Hepatocyte (in vitro differentiated cells): ENCODE data around the gene MED29.
A peak's percentile ranks its signal among the peaks of the same experiment; 100 is the strongest.

Experiments
- EZH2 ChIP-seq: fragments of 200-600 bp; sonication (generic); IDR thresholded peaks from 2 replicates; pipeline ENCODE4 v1.6.1; 2016; ENCODE audit warnings: antibody characterized with exemption, mild to moderate bottlenecking, borderline replicate concordance
- EZH2phosphoT487 ChIP-seq: fragments of 200-600 bp; sonication (generic); IDR thresholded peaks from one replicate; pipeline ENCODE4 v1.6.1; 2018; ENCODE audit warnings: antibody characterized with exemption, mild to moderate bottlenecking, low read depth, moderate library complexity; ENCODE audit not compliant: unreplicated experiment, severe bottlenecking
- TF ChIP-seq, protein P1 (sequence below): fragments of 200-600 bp; sonication (generic); IDR thresholded peaks from 2 replicates; pipeline ENCODE4 v1.5.1; 2016; ENCODE audit warnings: antibody characterized with exemption, mild to moderate bottlenecking; ENCODE audit not compliant: poor library complexity

DNA sequence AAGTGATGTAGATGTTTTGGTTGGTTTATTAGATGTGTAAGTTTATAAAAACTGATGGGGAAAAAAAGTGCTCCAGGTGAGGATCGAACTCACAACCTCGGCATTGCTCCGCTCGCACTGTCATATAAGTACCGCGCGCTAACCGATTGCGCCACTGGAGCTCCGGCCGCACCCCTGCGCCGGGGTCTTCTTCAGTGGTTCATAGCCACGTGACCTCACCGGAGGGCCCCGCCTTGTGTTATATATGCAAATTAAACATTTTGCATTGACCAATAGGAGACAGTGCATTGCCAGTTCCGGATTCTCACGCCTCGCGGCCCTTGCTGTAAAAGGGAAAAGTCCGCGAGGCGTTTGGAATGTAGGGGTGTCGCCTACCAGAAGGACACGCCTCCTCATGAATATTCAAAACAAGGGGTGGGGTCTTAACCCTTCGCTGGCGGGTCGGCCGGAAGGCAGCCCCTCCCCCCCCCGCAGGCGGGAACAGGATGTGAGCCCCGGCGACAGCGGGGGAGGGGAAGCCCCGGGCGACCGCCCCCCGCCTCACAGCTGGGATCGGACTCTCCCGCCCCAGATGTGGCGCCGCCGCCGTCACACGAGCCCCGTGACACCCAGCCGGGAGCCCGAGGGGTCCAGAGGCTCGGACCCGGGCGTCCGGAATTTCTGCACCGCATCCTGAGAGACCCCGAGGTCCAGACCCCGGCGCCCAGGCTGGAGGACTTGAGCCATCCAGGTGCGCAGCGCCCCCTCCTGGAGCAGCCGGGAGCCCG, 21.1 kb downstream of the MED29 start, which contains the start of gene PLEKHG2:
- TF ChIP-seq, protein P1, sequence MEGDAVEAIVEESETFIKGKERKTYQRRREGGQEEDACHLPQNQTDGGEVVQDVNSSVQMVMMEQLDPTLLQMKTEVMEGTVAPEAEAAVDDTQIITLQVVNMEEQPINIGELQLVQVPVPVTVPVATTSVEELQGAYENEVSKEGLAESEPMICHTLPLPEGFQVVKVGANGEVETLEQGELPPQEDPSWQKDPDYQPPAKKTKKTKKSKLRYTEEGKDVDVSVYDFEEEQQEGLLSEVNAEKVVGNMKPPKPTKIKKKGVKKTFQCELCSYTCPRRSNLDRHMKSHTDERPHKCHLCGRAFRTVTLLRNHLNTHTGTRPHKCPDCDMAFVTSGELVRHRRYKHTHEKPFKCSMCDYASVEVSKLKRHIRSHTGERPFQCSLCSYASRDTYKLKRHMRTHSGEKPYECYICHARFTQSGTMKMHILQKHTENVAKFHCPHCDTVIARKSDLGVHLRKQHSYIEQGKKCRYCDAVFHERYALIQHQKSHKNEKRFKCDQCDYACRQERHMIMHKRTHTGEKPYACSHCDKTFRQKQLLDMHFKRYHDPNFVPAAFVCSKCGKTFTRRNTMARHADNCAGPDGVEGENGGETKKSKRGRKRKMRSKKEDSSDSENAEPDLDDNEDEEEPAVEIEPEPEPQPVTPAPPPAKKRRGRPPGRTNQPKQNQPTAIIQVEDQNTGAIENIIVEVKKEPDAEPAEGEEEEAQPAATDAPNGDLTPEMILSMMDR: peak; percentile 93
- TF ChIP-seq EZH2phosphoT487 (no peak), EZH2 (no peak)
